Measurements from ENCODE around the gene CDHR2. TPM values are rescaled to one million over a fixed set of nuclear protein-coding genes. Genes with fewer than 3 reads are reported as not detected.

The CDHR2 gene
- total and polyA plus RNA-seq, 2 donors (not counting 3 experiments of a cell fraction or from before 2014, with no cell fraction given), result not detected

DNA sequence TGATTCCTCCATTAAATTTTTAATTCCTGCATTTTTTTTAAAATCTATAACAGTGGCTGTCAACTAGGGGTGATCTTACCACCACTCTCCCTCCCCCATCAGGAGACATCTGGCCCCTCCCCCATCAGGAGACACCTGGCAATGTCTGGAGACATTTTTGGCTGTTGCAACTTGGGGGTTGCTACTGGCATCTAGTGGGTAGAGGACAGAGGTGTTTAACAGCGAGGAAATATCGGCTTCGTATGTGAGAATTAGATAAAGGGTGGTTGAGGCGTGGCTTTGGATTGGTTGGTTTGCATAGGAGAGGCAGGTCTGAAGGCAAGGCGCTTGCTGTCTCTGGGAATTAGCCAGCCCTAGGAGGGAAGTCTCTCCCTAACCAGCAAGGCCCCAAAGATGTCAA lies 10.5 kb downstream of the CDHR2 start:
- Histone ChIP-seq H3K4me3 (replicated peaks in 1 of 3; ENCODE audit: insufficient read depth in 1 of 3, low read depth in 1 of 3, low read length in 3 of 3) (no peak overlapping the region), H3K27ac (ENCODE audit: insufficient read depth, low read depth, low read length) (no peak overlapping the region), H3K27me3 (ENCODE audit: control insufficient read depth in 2 of 2, insufficient read depth in 2 of 2, low read length in 2 of 2) (peaks cover 0 to 2% of the 10 kb centered on the region in 2 experiments), H3K4me1 (ENCODE audit: control insufficient read depth, extremely low read depth, insufficient read depth, low read length) (no peaks in the 10 kb centered on the region), H4K20me1 (replicated peaks; ENCODE audit: control insufficient read depth, extremely low read depth, insufficient read depth, low read length) (no peaks in the 10 kb centered on the region), H3K9ac (replicated peaks; ENCODE audit: extremely low read depth, insufficient read depth, low read length) (no peak overlapping the region), H3K9me1 (replicated peaks; ENCODE audit: control insufficient read depth, extremely low read depth, insufficient read depth, low read length) (no peaks in the 10 kb centered on the region), H3K36me3 (ENCODE audit: control insufficient read depth in 2 of 2, extremely low read depth in 1 of 2, insufficient read depth in 2 of 2, low read length in 2 of 2) (no peaks in the 10 kb centered on the region), H2AFZ (ENCODE audit: low read depth, low read length) (no peak overlapping the region), H3K79me2 (ENCODE audit: control insufficient read depth, insufficient read depth, low read length) (no peaks in the 10 kb centered on the region), H3K9me3 (replicated peaks; ENCODE audit: control insufficient read depth, insufficient read depth, low read length) (no peaks in the 10 kb centered on the region), H3K4me2 (ENCODE audit: insufficient read depth, low read length) (no peak overlapping the region)
- intact Hi-C loops (cut with micrococcal nuclease) (no loop called here), dilution Hi-C loops (cut with MboI; ENCODE audit: extremely low pct_ligation_motif_present, low sequenced_read_pairs) (no loop called here)
- TF ChIP-seq, protein P1, sequence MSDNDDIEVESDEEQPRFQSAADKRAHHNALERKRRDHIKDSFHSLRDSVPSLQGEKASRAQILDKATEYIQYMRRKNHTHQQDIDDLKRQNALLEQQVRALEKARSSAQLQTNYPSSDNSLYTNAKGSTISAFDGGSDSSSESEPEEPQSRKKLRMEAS (IDR thresholded peaks at IDR 0.05; ENCODE audit: insufficient read depth, insufficient read length), result no peak
- TF ChIP-seq GATA2 (IDR thresholded peaks at IDR 0.05; ENCODE audit: insufficient read depth, insufficient read length, low read depth, low read length) (no peak), FOS (IDR thresholded peaks at IDR 0.05; ENCODE audit: borderline replicate concordance, insufficient read depth, low read length) (no peak), EZH2 (IDR thresholded peaks at IDR 0.05; ENCODE audit: borderline replicate concordance, low read depth, low read length, severe bottlenecking) (no peak), JUN (IDR thresholded peaks at IDR 0.05; ENCODE audit: borderline replicate concordance, insufficient read depth, insufficient read length, low read depth) (no peak), MYC (IDR thresholded peaks at IDR 0.05; ENCODE audit: low read depth, low read length) (no peak), POLR2AphosphoS5 (IDR thresholded peaks at IDR 0.05; ENCODE audit: insufficient read depth, low read depth, low read length) (no peak), POLR2A (IDR thresholded peaks at IDR 0.05; ENCODE audit: low read depth, low read length) (no peak)
- TF ChIP-seq, protein P2, sequence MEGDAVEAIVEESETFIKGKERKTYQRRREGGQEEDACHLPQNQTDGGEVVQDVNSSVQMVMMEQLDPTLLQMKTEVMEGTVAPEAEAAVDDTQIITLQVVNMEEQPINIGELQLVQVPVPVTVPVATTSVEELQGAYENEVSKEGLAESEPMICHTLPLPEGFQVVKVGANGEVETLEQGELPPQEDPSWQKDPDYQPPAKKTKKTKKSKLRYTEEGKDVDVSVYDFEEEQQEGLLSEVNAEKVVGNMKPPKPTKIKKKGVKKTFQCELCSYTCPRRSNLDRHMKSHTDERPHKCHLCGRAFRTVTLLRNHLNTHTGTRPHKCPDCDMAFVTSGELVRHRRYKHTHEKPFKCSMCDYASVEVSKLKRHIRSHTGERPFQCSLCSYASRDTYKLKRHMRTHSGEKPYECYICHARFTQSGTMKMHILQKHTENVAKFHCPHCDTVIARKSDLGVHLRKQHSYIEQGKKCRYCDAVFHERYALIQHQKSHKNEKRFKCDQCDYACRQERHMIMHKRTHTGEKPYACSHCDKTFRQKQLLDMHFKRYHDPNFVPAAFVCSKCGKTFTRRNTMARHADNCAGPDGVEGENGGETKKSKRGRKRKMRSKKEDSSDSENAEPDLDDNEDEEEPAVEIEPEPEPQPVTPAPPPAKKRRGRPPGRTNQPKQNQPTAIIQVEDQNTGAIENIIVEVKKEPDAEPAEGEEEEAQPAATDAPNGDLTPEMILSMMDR (IDR thresholded peaks at IDR 0.05; ENCODE audit: extremely low read depth in 1 of 2, insufficient read depth in 1 of 2, low read depth in 1 of 2, low read length in 2 of 2), result no peak
- ChIA-PET POLR2A (no interaction called here), CTCF (interaction anchor here (1.0 kb wide), 1 partner anchor 22 kb away, joined by 3 read pairs; the partner anchor contains the start of gene RNF44)
- DNase-seq (ENCODE audit: low read depth, low spot score) (no peak), FAIRE-seq (no peak)
- no TSS peak for BruUV-seq (replicated peaks)

Measured in endothelial cell of umbilical vein (primary cell).